GM12865 (cell line): ENCODE data around the gene NMRK2.
"Not testable (repeated sequence)": the region's sequence is repeated elsewhere in the genome, so short reads cannot be mapped to it uniquely, and the experiment has no call there.

ENCODE experiments used
- DNase-seq: peaks from one replicate; pipeline ENCODE4 v3.0.0; 2010; ENCODE audit warnings: low read depth
- H3K4me3 ChIP-seq: 2 replicates; pipeline ENCODE4 v1.5.1; 2011; ENCODE audit warnings: mild to moderate bottlenecking, low read depth, low read length, control low read depth
- CTCF ChIP-seq: IDR thresholded peaks from 2 replicates; pipeline ENCODE4 v1.5.1; 2011; ENCODE audit warnings: low read length, control low read depth, low read depth, inconsistent platforms; ENCODE audit not compliant: insufficient read depth; ENCODE audit errors: missing control alignments

The NMRK2 gene

DNA sequence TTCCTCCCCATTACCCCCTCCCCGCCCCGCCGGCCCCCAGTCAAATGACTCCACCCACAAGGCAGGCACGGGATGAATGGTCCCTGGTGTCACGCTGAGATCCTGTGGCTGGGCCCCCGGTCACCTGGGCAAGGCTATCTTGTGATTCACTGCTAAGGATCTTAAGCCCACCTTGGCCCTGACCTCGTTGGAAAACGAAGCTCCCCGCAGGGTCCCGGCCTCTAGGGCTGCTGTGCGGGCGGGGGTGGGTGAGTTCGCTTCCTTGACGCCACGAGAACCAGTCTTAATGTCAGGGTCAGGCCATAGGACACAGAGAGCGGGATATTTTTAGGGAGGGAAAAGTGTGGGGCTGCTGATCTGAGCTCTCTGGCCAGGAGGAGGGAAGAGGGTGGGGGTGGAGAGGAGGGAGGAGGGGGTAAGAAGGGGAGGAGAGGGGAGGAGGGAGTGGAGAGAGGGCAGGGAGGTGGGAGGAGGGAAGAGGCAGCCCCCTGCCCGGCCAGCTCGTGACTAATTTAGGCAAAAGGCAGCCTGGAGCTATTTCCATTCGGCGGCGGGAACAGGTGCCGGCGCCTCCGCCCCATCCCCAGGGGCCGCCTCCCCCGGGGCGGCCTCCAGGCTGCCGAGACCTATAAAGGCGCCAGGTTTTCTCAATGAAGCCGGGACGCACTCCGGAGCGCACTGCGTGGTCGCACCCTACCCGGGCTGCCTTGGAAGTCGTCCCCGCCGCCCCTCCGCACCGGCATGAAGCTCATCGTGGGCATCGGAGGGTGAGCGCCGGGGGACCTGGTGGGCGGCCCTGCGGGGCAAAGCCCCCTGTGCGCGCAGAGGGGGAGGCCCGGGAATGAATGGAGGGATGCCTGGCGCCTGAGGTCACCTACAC is at the start of gene NMRK2:
TSS of gene NMRK2 (plus strand) at position 139 of the 880 bp plus-strand sequence. CDS start at position 742, 603 bp downstream.
- TF ChIP-seq CTCF, result no peak
- DNase-seq, result no peak
- no peak within 1 kb of the TSS for H3K4me3 ChIP-seq

- H3K4me3 ChIP-seq, result no peak overlapping the region
Measured at GRCh38 chr19:3890591-3890990, 42.3 kb upstream of the NMRK2 start.

GRCh38 chr19:3893509-3894179 is 39.2 kb upstream of the NMRK2 start:
- no peak for TF ChIP-seq CTCF
- DNase-seq, result no peak
- no peak overlapping the region for H3K4me3 ChIP-seq

More at GRCh38 chr19:3890591-3890990, 42.3 kb upstream of the NMRK2 start:
- DNase-seq, result no peak
- no peak for TF ChIP-seq CTCF

GRCh38 chr19:3894959-3895358 is 37.9 kb upstream of the NMRK2 start:
- not testable (repeated sequence) for H3K4me3 ChIP-seq, DNase-seq

DNA sequence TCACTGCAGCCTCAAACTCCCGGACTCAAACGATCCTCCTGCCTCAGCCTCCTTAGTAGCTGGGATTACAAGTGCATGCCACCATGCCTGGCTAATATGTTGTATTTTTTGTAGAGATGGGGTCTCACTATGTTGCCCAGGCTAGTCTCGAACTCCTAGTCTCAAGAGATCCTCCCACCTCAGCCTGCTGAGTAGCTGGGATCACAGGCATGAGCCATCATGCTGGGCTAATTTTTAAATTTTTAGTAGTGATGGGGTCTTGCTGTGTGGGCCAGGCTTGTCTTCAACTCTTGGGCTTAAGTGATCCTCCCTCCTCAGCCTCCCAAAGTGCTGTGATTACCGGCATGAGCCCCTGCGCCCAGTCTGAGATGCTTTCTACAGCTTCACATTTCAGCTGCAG is 37.1 kb upstream of the NMRK2 start:
- TF ChIP-seq CTCF, result no peak
- DNase-seq, result no peak
- H3K4me3 ChIP-seq, result no peak overlapping the region

- no peak overlapping the region for H3K4me3 ChIP-seq
- no peak for TF ChIP-seq CTCF
- DNase-seq, result no peak
Measured at GRCh38 chr19:3897936-3898335, 34.9 kb upstream of the NMRK2 start.

DNA sequence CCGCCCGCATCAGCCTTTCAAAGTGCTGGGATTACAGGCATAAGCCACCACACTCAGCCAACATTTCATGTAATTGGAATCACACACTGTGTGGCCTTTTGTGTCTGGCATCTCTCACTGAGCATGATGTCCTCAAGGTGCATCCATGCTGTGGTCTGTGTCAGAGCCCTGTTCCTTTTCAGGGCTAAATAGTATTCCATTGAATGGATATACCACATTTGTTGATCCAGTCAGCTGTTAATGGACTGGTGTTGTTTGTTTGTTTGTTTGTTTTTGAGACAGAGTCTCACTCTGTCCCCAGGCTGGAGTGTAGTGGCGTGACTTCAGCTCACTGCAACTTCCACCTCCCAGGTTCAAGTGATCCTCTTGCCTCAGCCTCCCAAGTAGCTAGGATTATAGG is 34.4 kb upstream of the NMRK2 start:
- no peak for DNase-seq
- no peak overlapping the region for H3K4me3 ChIP-seq
- TF ChIP-seq CTCF, result no peak
